B cell (primary cell): ENCODE data around the gene SRGAP1.

Experiments used
- CTCF ChIP-seq: fragments of 200-600 bp; IDR thresholded peaks from one replicate; pipeline ENCODE4 v1.8.0; 2022; ENCODE audit warnings: antibody characterized with exemption, mild to moderate bottlenecking
- EZH2 ChIP-seq: IDR thresholded peaks from 2 replicates; pipeline ENCODE4 v1.6.1; 2012; ENCODE audit warnings: borderline replicate concordance, low read depth, mild to moderate bottlenecking, moderate library complexity, low read length; ENCODE audit not compliant: insufficient read depth, poor library complexity, severe bottlenecking

GRCh38 chr12:64034901-64035576, 190.5 kb downstream of the SRGAP1 start:
- no peak for TF ChIP-seq CTCF
- TF ChIP-seq EZH2: no peak
